ENCODE data around the gene TRPC4AP.
A peak's percentile ranks its signal among the peaks of the same experiment; 100 is the strongest.

Gene TRPC4AP

DNA sequence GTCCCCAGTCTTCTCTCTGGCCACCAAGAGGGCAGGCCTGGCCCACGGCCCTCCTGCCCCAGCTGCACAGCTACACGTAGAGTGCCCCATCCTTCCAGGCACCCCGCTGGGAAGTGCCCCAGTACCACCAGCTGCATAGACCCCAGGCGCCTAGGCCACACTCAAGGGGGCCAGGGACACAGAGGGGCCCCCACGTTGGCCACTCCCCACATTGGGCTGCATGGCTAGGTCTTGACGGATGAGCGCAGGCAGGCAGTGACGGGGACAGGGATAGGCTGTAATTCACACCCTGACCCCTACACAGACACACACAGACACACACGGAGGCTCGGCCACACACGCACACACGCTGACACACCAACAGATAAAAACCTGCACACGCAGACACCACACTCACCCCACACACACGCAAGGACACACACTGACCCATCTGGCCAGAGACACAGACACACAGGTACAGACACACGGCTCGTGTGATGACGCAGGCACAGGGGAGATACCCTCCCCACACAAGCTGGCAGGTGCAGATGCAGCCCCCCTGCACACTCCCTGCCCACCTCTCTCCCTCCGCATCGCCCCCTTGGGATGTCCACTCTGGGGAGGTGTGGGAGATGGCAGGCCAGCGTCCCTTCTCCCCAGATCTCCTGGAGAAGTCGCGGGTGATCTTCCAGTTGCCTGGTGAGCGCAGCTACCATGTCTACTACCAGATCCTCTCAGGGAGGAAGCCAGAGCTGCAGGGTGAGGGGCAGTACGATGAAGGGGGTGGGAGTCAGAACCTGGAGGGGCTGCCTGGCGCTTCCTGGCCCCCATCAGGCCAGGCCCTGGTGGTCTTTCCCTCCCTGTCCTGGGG lies 106.9 kb downstream of the TRPC4AP start:
- DNase-seq, result no peak

DNA sequence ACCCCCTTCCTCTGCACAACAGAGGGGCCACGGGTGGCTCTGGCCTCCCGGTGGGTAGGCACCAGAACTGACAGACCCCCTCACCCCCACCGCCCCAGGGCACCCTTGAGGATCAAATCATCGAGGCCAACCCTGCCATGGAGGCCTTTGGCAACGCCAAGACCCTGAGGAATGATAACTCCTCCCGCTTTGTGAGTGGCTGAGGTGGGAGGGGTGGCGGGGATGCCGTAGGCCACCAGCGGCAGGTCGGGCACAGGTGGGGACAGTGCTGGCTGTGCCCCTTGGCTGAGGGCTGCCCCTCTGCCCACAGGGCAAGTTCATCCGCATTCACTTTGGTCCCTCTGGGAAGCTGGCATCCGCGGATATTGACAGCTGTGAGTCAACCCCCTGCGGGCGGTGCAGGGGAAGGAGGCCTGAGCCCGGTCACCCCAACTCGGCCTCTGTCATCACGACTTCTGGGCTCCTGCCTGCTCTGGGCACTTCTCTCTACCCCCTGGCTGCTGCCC lies 107.8 kb downstream of the TRPC4AP start:
- DNase-seq, result no peak

DNA sequence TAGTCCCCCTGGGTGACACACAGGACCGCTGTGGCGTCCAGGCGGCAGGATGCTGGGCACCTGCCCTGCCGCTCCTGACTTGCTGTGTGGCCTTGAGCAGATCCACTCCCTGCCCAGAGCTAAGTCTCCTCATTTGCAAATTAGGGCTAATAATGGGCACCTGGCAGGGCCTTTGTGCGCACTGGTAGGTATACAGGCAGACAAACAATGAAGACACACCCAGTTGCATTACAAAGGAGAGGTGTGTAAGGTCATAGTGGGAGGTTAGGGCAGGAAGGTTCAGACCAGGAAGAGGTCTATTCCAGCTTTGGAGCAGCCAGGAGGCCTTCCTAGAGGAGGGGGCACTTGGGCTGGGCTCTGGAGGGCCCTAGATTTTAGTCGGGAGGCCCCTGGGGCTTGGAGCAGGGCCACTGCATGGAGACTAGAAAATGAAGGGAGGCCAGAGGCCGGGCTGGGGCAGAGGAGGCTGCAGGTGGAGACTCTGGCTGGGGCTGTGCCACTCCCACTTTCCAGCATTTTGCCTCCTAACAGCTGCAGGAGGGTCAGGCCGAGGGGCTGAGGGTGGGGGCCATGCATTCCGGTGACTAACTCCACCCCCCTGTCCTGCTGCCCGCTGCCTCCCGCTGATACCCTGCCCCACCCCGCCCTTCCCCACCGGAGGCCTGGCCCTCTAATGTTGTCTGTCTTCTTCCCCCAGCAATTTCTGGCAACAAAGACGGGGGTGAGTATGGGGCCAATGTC lies 108.4 kb downstream of the TRPC4AP start:
- no peak for DNase-seq

DNA sequence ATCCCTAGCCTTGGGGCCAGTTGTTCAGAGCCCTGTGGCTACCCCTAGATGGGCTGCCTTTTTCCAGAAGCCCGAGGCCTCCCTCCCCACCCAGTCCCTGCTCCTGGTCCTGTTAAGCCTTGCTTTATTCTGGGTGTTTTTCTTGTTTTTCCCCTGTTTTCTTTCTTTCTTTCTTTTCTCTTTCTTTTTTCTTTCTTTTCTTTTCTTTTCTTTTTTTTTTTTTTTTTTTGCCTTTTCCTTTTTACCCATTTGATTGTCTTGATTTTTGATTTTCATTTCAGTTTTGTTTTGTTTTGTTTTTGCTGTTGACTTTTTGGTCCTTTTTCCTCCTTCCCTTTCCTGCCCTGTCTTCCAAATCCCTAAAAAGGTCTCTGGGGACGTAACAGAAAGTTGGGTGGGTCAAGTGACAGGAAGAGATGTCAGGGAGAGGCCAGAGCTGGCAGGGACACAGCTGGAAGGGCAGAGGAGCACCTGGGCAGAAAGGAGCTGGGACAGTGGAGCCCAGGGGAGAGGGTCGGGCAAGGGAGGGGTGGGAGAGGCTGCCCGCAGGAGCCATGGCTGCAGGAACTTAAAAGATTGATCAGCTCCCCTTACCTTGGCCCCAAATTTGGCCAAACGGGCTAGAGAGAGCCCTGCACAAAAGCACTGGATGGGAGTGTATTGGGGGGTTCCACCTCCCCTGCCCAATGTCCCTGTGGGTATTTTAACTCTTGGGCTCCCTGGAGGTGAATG lies 109.4 kb downstream of the TRPC4AP start:
- DNase-seq, result no peak

DNA sequence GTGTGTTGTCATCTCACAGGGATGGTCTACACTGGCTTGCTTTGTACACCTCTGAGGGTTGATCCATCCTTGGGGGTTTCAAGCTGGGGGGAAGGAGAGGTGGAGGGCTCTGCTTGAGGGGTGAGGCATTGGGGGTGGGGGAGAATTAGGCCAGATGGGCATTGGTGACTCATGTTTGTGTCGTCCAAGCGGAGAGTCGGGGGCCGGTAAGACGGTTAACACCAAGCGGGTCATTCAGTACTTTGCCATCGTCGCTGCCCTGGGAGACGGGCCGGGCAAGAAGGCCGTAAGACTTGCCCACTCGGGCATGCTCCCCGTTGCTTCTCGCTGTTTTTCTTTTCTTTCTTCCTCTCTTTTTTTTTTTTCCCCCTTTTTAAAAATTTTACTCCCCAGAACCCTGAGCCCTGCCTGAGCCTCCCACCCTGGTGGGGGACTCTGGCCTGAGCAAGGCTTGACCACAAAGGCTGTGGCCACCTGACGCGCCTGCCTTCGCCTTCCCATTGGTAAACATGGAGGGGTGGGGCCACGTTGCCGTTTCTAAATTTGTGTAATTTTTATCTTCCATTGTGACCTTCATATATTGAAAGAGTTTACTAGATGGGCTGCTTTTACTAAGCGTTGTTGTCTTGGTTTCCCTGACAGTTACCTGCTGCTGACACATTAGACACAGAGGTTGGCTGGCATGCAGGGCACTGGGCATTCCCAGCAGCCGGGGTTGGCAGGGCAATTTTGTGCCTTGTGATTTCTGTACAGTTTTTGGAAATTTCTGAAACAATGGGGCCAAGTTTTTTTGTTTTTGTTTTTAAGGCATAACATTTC lies 110.1 kb downstream of the TRPC4AP start:
- DNase-seq, result no peak

DNA sequence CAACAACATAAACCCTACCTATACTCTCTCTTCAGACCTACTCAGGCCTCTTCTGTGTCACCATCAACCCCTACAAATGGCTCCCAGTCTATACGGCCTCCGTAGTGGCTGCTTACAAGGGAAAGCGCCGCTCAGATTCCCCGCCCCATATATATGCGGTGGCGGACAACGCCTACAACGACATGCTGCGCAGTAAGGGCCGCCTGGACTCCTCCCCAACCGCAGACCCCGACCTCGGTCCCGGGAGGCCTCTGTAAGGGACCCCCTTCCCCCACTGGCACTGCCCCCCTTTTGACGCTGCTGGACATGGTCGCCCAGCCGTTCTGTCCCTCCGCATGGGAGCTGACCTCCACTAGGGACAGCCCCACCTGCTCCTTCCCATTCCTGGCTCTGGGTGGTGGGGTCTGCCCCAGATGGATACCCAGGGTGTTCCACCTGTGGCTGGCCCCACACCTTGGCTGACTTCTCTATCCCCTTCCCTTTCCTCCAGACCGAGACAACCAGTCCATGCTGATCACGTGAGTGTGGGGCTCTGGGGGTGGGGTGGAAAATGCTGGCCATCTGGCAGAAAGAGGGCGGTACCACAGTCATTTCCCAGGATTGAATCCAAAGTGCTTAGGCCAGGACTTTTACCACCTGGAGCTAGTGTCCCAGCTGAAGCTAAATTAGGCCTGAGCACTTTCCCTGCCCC lies 111.9 kb downstream of the TRPC4AP start:
- no peak for DNase-seq

DNA sequence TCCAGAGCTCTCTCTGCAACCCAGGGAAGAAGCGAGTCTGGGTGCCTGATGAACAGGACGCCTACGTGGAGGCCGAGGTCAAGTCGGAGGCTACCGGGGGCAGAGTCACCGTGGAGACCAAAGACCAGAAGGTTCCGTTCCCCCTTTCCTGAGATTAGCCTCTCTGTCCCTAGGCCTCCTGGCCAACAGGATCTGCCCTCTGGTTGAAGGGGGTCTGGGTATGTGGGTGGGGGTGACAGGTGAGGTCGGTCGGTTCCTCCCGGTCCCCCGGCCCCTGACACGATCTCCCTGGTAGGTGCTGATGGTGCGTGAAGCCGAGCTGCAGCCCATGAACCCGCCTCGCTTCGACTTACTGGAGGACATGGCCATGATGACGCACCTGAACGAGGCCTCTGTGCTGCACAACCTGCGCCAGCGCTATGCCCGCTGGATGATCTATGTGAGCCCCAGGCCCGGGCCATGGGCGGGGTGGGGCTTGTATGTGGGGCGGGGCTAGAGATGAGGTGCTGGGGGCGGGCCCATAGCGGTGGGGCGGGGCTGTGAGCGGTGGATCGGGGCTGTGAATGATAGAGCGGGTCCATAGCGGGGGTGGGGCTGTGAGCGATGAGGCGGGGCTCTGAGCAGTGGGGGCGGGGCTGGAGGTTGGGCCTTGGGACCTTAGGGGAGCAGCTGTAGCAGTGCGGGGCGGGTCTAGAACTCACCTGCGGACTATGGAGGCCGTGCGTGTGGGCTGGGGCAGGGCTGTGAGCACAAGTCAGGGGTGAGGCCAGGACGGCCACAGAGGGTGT lies 113.0 kb downstream of the TRPC4AP start:
- DNase-seq, result no peak

DNA sequence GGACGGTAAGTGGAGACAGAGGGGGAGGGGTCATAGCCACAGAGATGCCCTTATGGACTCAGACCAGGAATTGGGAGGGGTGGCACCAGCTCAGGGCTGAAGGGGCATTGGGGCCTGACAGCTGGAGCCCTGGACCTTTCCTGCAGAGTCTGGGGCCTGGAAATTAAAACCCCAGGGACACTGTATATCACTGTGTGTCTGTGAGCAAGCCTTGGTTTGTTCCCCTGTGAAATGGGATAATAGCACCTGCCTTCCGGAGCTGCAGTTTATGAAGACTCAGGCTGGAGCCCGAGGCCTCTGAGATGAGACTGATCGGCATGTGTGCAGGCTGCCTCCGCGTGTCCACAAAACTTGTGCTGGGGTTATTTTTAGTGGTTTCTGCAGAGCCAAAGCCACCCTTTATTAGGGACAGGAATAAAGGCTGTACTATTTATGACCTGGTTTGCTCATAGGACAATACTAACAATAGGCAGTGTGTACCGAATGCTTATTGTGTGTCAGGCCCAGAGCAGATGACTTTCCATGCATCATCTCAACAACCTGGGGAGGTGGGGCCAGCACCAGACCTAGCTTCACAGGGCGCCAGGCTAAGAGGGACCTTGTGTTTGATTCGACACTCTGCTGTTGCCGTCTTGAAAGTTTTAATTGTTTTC lies 114.4 kb downstream of the TRPC4AP start:
- no peak for DNase-seq

DNA sequence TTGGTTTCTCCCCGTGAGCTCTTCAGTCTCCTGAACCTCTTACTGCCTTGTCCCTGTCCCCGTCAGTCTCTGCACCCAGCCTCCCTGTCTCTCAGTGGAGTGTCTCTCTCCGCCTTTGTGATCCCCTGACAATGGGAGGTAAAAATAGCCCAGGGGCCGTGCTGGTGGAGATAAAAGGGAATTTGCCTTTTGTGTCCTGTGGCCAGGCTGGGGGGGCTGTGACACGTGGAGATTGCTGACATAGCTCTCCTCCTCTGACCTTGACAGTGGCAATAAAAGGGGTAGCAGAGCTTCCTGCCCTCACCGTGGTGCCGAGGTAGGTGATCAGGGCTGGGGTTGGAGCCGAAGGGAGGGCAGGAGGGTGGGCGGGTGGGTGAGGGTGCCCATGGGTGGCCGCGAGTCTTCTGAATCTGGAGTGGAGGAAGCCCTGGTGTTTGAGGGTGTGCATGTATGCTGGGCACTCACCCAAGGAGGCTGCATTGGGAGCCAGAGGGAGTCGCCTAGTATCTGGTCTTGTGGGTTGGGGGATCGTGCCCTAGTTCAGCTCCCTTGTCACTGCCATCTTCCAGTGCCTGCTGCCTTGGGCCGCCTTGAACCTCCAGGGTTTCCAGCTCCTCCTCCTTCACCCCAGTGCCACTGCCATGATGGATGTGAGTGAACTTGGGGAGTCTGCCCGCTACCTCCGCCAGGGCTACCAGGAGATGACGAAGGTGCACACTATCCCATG lies 115.1 kb downstream of the TRPC4AP start:
- no peak for DNase-seq

DNA sequence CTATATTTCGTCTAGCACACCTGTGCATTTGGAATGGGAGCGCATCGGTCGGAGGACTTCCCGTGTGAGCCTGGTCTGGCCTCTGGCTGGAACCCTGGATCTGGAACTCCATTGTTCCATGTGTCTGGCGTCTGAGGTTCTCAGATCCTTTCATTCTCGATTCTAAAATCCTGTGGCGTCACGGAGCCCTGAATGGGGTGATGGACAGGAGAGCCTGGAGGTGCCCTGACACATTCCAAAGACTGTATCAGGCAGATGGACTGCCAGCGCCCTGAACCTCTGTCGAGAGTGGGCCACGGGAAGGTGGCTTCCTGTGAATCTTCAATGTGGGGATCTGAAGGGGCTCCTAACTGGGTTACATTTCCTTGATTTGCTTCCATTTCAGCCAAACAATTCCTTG lies 116.3 kb downstream of the TRPC4AP start:
- no peak for DNase-seq

DNA sequence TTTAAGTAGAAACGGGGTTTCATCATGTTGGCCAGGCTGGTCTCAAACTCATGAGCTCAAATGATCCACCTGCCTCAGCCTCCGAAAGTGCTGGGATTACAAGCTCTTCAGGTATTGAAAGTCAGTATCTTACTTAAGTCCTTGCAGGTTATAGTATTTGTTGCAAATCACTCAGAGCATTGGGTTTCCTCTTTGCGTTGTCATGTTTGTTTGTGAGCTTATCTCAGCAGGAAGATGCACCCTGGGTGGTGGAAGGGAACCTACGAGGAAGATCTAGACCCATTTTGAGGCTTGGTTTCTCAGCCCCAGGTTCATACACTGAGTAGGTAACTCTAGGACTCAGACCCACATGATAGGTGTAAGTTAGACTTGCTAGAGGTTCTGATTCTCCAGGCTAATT lies 118.4 kb downstream of the TRPC4AP start:
- no peak for DNase-seq

DNA sequence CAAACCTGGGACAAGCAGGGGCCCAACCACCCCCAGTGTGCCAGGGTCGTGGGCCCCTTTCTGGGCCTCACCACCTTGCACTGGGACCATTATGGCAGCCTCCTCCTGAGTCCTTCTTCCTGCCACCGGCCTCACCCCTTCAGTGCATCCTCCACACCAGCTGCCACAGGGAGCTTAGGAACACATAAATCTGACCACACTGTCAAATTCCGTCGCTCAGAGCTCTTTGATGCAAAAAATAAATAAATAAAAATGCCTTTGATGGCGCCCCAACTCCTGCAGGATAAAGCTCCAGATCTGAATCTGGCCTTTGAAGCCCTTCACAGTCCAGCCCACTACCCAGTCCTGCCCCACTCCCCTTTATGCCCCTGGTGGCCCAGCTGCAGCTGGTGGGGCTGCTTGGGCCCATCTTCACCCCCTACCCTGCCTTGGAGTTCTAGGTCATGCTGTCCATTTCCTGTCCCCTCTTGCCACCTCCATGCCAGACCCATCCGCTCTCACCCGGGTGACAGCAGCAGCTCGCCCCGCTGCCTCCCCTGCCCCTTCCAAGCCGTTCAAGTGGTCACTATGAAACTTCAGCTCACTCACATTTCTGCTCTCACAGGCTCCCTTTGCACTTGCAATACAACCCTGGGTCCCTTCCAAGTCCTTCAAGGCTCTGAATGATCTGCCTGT lies 120.9 kb downstream of the TRPC4AP start:
- DNase-seq, result no peak

DNA sequence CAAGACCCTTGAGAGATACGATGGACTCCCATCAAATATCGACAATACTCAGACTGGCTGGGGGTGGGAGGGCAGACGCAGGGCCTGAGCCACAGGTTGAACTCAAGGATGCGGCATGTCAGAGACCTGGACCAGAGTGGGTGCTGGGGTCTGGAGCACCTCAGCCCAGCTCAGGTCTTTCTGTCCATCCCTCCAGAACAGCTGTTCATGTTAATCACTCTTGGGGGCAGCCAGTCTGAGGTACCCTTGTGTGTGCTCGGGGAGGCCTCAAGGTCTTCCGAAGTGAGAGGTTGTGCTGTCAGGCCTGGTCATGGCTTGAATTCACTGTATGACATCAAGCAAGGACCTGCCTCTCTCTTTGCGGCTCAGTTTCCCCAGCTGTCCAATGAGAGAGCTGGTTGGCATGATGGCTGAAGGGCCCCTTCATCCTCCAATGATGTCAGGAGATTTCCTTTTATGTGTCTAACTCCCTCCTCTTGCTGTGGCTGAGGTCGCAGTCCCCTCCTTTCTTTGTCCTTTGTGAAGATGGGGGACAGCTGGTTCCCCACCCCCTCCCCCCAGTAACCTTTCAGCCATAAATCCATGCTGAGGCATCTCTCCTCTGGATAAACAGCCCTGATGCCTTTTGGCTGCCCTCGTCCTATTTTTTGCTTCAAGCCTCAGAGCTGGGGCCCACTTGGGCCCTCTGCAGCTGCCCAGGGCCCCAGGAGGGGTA lies 121.6 kb downstream of the TRPC4AP start:
- DNase-seq, result no peak

DNA sequence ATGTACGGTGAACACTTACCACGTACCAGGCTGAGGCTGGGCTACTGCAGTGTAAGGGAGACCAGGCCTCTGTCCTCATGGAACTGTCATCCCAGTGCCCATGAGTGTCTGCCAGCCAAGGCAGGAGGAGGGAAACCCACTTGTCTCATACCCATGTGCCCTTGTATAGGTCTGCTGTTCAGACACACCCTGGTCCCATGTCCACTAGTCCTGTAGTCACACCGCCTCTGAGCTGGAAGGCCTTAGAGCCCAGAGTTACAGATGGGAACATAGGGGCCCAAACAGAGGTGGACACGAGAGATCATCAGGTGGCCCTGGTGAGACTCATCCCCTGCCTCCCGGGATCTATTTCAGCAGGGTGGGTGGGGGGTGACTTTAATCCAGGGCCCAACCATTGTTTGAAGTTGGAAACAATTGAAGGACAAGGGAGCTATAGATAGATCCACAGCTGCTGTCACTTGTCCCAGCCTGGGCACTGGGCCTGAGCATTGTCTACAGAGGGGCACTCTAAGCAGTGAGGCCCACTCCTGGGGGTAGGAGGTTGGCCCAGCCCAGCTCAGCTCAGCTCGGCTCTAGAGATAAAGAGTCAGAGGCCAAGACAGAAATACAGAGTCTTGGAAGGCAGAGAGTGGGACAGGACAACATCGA lies 122.3 kb downstream of the TRPC4AP start:
- peak; percentile 74 to 83 for DNase-seq

DNA sequence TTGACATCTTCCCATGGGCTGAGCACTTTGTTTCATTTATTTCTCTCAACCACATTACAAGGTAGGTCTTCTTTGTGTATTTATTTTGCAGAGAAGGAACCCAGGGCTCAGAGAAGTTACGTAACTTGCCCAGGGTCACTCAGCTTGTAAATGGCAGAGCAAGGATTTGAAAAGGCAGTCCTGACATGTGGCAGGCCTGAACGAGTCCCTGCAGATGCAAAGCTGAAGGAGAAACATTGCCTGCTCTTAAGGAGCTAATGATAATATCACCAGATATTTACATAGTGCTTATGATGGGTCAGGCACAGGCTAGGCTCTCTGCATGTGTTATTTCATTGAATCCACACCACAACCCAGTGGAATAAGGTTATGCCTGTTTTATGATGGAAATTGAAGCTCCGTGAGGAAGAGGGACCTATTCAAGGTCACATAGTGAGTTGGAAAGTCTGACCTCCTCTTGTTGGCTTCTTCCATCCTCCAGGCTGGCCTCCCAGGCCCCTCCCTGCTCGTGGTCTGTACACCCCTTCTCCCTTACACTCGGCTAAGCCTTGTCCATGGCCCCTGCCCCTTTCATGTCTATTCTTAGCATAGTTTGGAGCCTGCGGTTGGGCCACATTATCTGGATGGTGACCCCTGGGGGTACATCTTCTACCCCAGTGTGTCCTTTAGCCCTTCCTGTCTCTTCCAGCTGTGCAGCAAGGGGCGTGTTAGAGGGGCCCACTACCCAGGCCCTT lies 124.4 kb downstream of the TRPC4AP start:
- no peak for DNase-seq

DNA sequence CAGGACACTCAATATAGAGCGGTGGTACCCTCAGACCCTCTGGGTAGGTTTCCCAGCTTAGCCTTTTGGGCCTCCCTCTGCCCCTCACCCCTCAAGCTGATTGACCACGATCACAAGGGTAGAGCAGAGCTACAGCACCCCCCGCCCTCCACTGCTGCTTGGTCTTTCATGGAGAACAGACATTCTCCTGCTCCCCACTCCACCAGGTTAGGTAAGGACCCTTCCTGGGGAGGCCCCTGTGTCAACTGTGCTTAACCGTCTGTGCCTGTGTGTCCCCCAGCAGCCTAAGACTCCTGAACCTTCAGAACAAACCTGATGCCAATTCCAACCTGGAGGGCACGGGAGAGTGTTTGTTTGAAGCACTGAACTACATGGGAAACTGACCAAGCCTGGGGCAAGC lies 125.2 kb downstream of the TRPC4AP start:
- no peak for DNase-seq

DNA sequence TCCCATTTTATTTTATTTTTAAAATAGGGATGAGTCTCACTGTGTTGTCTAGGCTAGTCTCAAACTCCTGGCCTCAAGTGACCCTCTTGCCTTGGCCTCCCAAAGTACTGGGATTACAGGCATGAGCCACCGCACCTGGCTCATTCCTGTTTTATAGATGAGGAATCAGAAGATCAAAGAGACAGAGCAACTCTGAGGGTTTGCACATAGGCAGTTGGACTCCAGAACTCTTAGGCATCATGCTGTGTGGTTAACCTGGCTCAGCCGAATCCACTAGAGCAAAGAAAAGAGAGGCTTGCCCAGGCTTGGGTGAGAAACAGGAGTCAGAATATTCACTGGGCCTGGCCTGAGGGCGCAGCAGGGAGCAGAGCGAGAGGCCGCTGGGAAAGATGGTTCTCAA lies 127.6 kb downstream of the TRPC4AP start:
- no peak for DNase-seq
